H1 (cell line): ENCODE measurements around the gene NKPD1. TPM values are rescaled to one million over a fixed set of nuclear protein-coding genes. Genes with fewer than 3 reads are reported as not detected.

Source experiments
- CTCF ChIA-PET: fragments of 300-600 bp; sonication (Branson Sonifier 250); formaldehyde crosslinking; loops from one replicate; lab custom pipeline; 2021; ENCODE audit not compliant: partially characterized antibody; lab: Charles Lee
- POLR2A ChIA-PET: fragments of 300-600 bp; sonication (Branson Sonifier 250); formaldehyde crosslinking; loops from one replicate; lab custom pipeline; 2021; ENCODE audit warnings: inconsistent platforms; ENCODE audit not compliant: partially characterized antibody; lab: Charles Lee
- DNase-seq, 2 experiments: peaks; one replicate each; pipeline versions ENCODE4 v3.0.0 to v3.0.0-alpha.2; 2010 to 2022; ENCODE audit warnings: low spot score in 2 of 2, low read depth in 1 of 2, mixed read lengths in 1 of 2
- FAIRE-seq: peaks from 2 replicates; lab custom pipeline; 2011; peaks lifted over from hg19 to GRCh38; lab: Jason Lieb, UNC
- H2AFZ ChIP-seq: 2 replicates; pipeline ENCODE4 v1.8.1; 2012; ENCODE audit warnings: low read length, inconsistent platforms
- H2AK5ac ChIP-seq: 2 replicates; pipeline ENCODE4 v1.6.1; 2013; ENCODE audit warnings: low read depth, low read length
- H2BK120ac ChIP-seq: replicated peaks from 2 replicates; pipeline ENCODE3; 2013; ENCODE audit warnings: low read depth, low read length, inconsistent platforms
- H2BK12ac ChIP-seq: 2 replicates; pipeline ENCODE4 v1.6.1; 2013; ENCODE audit warnings: low read depth, low read length
- H2BK15ac ChIP-seq: 2 replicates; pipeline ENCODE4 v1.6.1; 2013; ENCODE audit warnings: low read length
- H2BK20ac ChIP-seq: 2 replicates; pipeline ENCODE4 v1.6.1; 2013; ENCODE audit warnings: low read length
- H2BK5ac ChIP-seq: 2 replicates; pipeline ENCODE4 v1.6.1; 2013; ENCODE audit warnings: low read depth, low read length
- H3K14ac ChIP-seq: 2 replicates; pipeline ENCODE4 v1.6.1; 2013; ENCODE audit warnings: inconsistent platforms; ENCODE audit not compliant: insufficient read length
- H3K18ac ChIP-seq: 2 replicates; pipeline ENCODE4 v1.6.1; 2013; ENCODE audit warnings: low read length; ENCODE audit errors: extremely low read depth
- H3K23ac ChIP-seq: 2 replicates; pipeline ENCODE4 v1.6.1; 2013; ENCODE audit warnings: inconsistent platforms; ENCODE audit not compliant: insufficient read length
- H3K23me2 ChIP-seq: 2 replicates; pipeline ENCODE4 v1.6.1; 2013; ENCODE audit warnings: low read depth, low read length
- H3K27ac ChIP-seq: 2 replicates; pipeline ENCODE4 v1.6.1; 2011; ENCODE audit warnings: low read depth, low read length, inconsistent platforms
- H3K27me3 ChIP-seq, 4 experiments: replicated peaks in 1 of 4; 1 replicate in 1 of 4; 2 replicates in 3 of 4; pipeline versions ENCODE4 v1.6.1 to v1.8.1; 2011 to 2013; ENCODE audit warnings: low read length in 3 of 4, mild to moderate bottlenecking in 3 of 4, inconsistent platforms in 2 of 4, mixed read lengths in 2 of 4, moderate library complexity in 1 of 4; ENCODE audit not compliant: control insufficient read depth in 3 of 4, insufficient read depth in 3 of 4; ENCODE audit errors: extremely low read depth in 1 of 4
- H3K36me3 ChIP-seq, 4 experiments: 2 replicates each; pipeline versions ENCODE4 v1.6.1 to v1.8.1; 2011 to 2013; ENCODE audit warnings: mild to moderate bottlenecking in 4 of 4, low read length in 3 of 4, moderate library complexity in 2 of 4, control low read depth in 1 of 4, inconsistent platforms in 1 of 4; ENCODE audit not compliant: insufficient read depth in 4 of 4, control insufficient read depth in 2 of 4
- H3K4ac ChIP-seq: replicated peaks from 2 replicates; pipeline ENCODE3; 2013; ENCODE audit warnings: low read length, low read depth, mixed read lengths, inconsistent platforms; ENCODE audit not compliant: insufficient read length
- H3K4me1 ChIP-seq, 4 experiments: replicated peaks in 1 of 4; 1 replicate in 1 of 4; 2 replicates in 3 of 4; pipeline versions ENCODE4 v1.6.1 to v1.8.1; 2011 to 2013; ENCODE audit warnings: low read length in 3 of 4, inconsistent platforms in 2 of 4, mixed read lengths in 1 of 4; ENCODE audit not compliant: insufficient read depth in 4 of 4, control insufficient read depth in 3 of 4
- H3K4me2 ChIP-seq, 2 experiments: 2 replicates each; pipeline versions ENCODE4 v1.6.1 to v1.8.1; 2011 to 2013; ENCODE audit warnings: low read depth in 2 of 2, low read length in 2 of 2, control low read depth in 1 of 2, inconsistent platforms in 1 of 2, mild to moderate bottlenecking in 1 of 2; ENCODE audit not compliant: insufficient read depth in 1 of 2
- H3K4me3 ChIP-seq, 4 experiments: fragments of 200-600, 300-600 bp in 1 of 4; sonication (generic), shearing (Covaris generic), sonication (Bioruptor Twin) in 1 of 4; 2 replicates each; pipeline versions ENCODE4 v1.5.1 to v1.8.1; 2011 to 2016; ENCODE audit warnings: low read length in 4 of 4, low read depth in 3 of 4, control low read depth in 2 of 4, inconsistent platforms in 2 of 4, mild to moderate bottlenecking in 2 of 4, mixed read lengths in 1 of 4, moderate library complexity in 1 of 4; ENCODE audit not compliant: insufficient read depth in 2 of 4; ENCODE audit errors: extremely low read depth in 1 of 4
- H3K56ac ChIP-seq: replicated peaks from 2 replicates; pipeline ENCODE3; 2013; ENCODE audit warnings: low read depth, mild to moderate bottlenecking, mixed read lengths, low read length, inconsistent platforms; ENCODE audit not compliant: insufficient read length
- H3K79me1 ChIP-seq: 2 replicates; pipeline ENCODE4 v1.6.1; 2013; ENCODE audit warnings: low read depth, low read length, control low read depth
- H3K79me2 ChIP-seq, 2 experiments: 2 replicates each; pipeline versions ENCODE4 v1.6.1 to v1.8.1; 2012 to 2013; ENCODE audit warnings: low read length in 2 of 2, mild to moderate bottlenecking in 2 of 2, inconsistent platforms in 1 of 2; ENCODE audit not compliant: insufficient read depth in 2 of 2, control insufficient read depth in 1 of 2
- H3K9ac ChIP-seq, 4 experiments: replicated peaks in 1 of 4; 1 replicate in 1 of 4; 2 replicates in 3 of 4; pipeline versions ENCODE4 v1.6.1 to v1.8.1; 2011 to 2013; ENCODE audit warnings: low read depth in 3 of 4, low read length in 3 of 4, control low read depth in 2 of 4, mild to moderate bottlenecking in 2 of 4, moderate library complexity in 2 of 4, inconsistent platforms in 1 of 4; ENCODE audit errors: extremely low read depth in 1 of 4
- H3K9me3 ChIP-seq, 2 experiments: 2 replicates each; pipeline versions ENCODE4 v1.6.1 to v1.8.1; 2012 to 2013; ENCODE audit warnings: mild to moderate bottlenecking in 2 of 2, moderate library complexity in 2 of 2, control low read depth in 1 of 2, inconsistent platforms in 1 of 2, low read depth in 1 of 2, low read length in 1 of 2, mixed read lengths in 1 of 2; ENCODE audit not compliant: insufficient read depth in 2 of 2
- H4K20me1 ChIP-seq, 2 experiments: replicated peaks in 1 of 2; 2 replicates each; pipeline versions ENCODE3 to v1.8.1; 2011 to 2013; ENCODE audit warnings: inconsistent platforms in 2 of 2, low read length in 2 of 2, mild to moderate bottlenecking in 1 of 2; ENCODE audit not compliant: insufficient read depth in 2 of 2, control insufficient read depth in 1 of 2
- H4K5ac ChIP-seq: 2 replicates; pipeline ENCODE4 v1.6.1; 2013; ENCODE audit warnings: low read length, low read depth, mixed read lengths, inconsistent platforms; ENCODE audit not compliant: insufficient read length
- H4K8ac ChIP-seq: 2 replicates; pipeline ENCODE4 v1.8.0; 2013; ENCODE audit warnings: mild to moderate bottlenecking, moderate library complexity, low read length, inconsistent platforms; ENCODE audit not compliant: insufficient read depth; ENCODE audit errors: extremely low read depth
- H4K91ac ChIP-seq: replicated peaks from 2 replicates; pipeline ENCODE3; 2013; ENCODE audit warnings: low read length, mixed read lengths, inconsistent platforms; ENCODE audit not compliant: insufficient read length
- JUN ChIP-seq: IDR thresholded peaks from 2 replicates; pipeline ENCODE4 v1.6.1; 2011; ENCODE audit warnings: low read depth, mild to moderate bottlenecking, improper control_type of control experiment, low read length
- TAF7 ChIP-seq: optimal IDR thresholded peaks from 2 replicates; pipeline ENCODE3; 2011; ENCODE audit warnings: low read depth, mild to moderate bottlenecking, inconsistent platforms, low read length, moderate library complexity, borderline replicate concordance
- WGBS, 2 experiments: shearing (Covaris generic) in 1 of 2; methylation state at CpG; one replicate each; pipeline versions ENCODE4 v1.1.6 to v1.1.7; 2013 to 2015; ENCODE audit warnings: low lambda C conversion rate in 2 of 2, mixed read lengths in 2 of 2, inconsistent platforms in 1 of 2, low coverage in 1 of 2, missing lambda C conversion rate in 1 of 2; ENCODE audit not compliant: insufficient replicate concordance in 2 of 2, insufficient coverage in 1 of 2, insufficient read length in 1 of 2; ENCODE audit errors: extremely low coverage in 1 of 2, missing lambda C conversion rate in 1 of 2; 5-methylcytosine and 5-hydroxymethylcytosine counted together
- polyA plus RNA-seq, 7 experiments: library from polyadenylated mRNA; depleted of rRNA in 3 of 7; stranded (reverse) in 5 of 7; unstranded in 2 of 7; fragments of >200 nt in 5 of 7; fragments of 200-250 nt in 2 of 7; gene quantifications; 1 replicate in 5 of 7; 2 replicates in 1 of 7; 4 replicates in 1 of 7; pipeline versions ENCODE4 v1.2.1 to v1.2.3, GENCODE V29; 2011 to 2013; ENCODE audit warnings: missing spikeins in 2 of 7, mixed read lengths in 2 of 7
- total RNA-seq: library from RNA; stranded (reverse); fragmentation: NEBNext Ultra II Directional; extraction: Animal tissue kit (Norgen Biotek cat#: 25700); gene quantifications from 2 replicates; pipeline ENCODE4 v1.2.1, GENCODE V29; 2021

NKPD1 gene
- total and polyA plus RNA-seq, 2 of the 8 experiments (the other 6 are each of a cell fraction or from before 2014, with no cell fraction given), result 0.30 to 0.39 TPM

DNA sequence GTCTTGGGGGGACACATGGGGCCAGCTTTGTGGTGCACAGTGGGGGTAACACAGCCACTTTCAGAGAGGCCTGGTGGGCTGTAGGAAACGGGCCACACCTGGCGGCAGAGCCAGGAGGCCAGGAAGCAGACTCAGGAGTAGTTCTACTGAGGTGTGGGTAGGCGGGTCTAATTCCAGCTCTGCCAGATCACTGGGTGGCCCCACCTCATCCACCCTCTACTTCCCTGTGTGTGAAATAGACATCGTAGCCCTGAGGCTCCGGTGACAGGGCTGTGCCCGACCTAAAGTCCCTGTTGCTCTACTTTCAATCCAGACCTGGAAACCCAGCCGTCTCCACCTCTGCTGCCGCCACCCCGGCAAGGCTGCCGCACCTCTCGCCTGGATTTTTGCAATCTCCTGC lies 4.0 kb downstream of the NKPD1 start:
- no peak overlapping the region for H3K4me2 ChIP-seq
- no peaks in the 10 kb centered on the region for H3K79me1 ChIP-seq
- ChIA-PET CTCF (interaction anchor here (0.6 to 1.1 kb wide), 5 partner anchors 26 to 182 kb away, joined by 4 to 5 read pairs (median 4); no protein-coding TSS in a partner anchor), POLR2A (interaction anchor here (1.2 to 3.3 kb wide), 3 partner anchors 8 to 148 kb away, joined by 3 to 21 read pairs (median 7); no protein-coding TSS in a partner anchor)
- H2BK20ac ChIP-seq, result no peak overlapping the region
- 0 out of 8 replicates have a peak, but pooled peaks cover 0 to 2% (median 0%) of the 10 kb centered on the region in 4 experiments for H3K36me3 ChIP-seq
- H3K18ac ChIP-seq, result no peak overlapping the region
- H4K5ac ChIP-seq, result no peak overlapping the region
- peaks cover 0 to 12% of the 10 kb centered on the region in 2 experiments for H4K20me1 ChIP-seq
- TF ChIP-seq JUN (no peak), TAF7 (no peak)
- no peak overlapping the region for H3K27ac ChIP-seq
- WGBS, 2 experiments, result 88% methylated on average over 11 of the region's 11 CpGs; no CpG with 5 or more reads in 1 of the 2 experiments
- no peak overlapping the region for H3K56ac ChIP-seq
- no peak overlapping the region for H4K8ac ChIP-seq
- DNase-seq, result no peak
- no peak overlapping the region for H4K91ac ChIP-seq
- H3K9ac ChIP-seq, result no peak overlapping the region
- peaks cover 0 to 8% of the 10 kb centered on the region in 2 experiments; a peak in 1 of 4 replicates for H3K9me3 ChIP-seq
- H2BK12ac ChIP-seq, result no peak overlapping the region
- H3K79me2 ChIP-seq, result no peaks in the 10 kb centered on the region
- H3K23ac ChIP-seq, result no peak overlapping the region
- H3K4me1 ChIP-seq, result peaks cover 0 to 22% (median 9%) of the 10 kb centered on the region in 4 experiments; a peak in 6 of 7 replicates
- H3K23me2 ChIP-seq, result peaks cover 9% of the 10 kb centered on the region; the same call in 1 of the 2 replicates
- peaks cover 16 to 43% (median 37%) of the 10 kb centered on the region in 4 experiments for H3K27me3 ChIP-seq
- H2BK5ac ChIP-seq, result no peak overlapping the region
- FAIRE-seq, result no peak
- H3K4me3 ChIP-seq, result no peak overlapping the region
- no peak overlapping the region for H2AK5ac ChIP-seq
- H2AFZ ChIP-seq, result no peak overlapping the region
- H2BK15ac ChIP-seq, result no peak overlapping the region
- H3K4ac ChIP-seq, result no peak overlapping the region
- no peak overlapping the region for H2BK120ac ChIP-seq
- H3K14ac ChIP-seq, result no peak overlapping the region
